SK-N-SH treated with all-trans-retinoic acid at 6 μM for 48 hours (cell line): ENCODE measurements around the gene DIDO1.

Experiments
- ATAC-seq: fragments of 200-7000 bp; cut with Tn5 transposase; 3 replicates; pipeline ENCODE4 v1.9.1; 2020; ENCODE audit warnings: mild to moderate bottlenecking, moderate library complexity
- ARNTL ChIP-seq: fragments of 450-650 bp; formaldehyde crosslinking; IDR thresholded peaks from 2 replicates; pipeline ENCODE4 v1.5.0; 2020; ENCODE audit warnings: low read depth, mild to moderate bottlenecking, moderate library complexity, borderline replicate concordance
- BACH2 ChIP-seq: fragments of 250-450 bp; sonication (Bioruptor Pico); IDR thresholded peaks from 2 replicates; pipeline ENCODE4 v1.9.0; 2021; ENCODE audit warnings: mild to moderate bottlenecking, borderline replicate concordance
- CREB5 ChIP-seq: fragments of 250-450 bp; sonication (Bioruptor Pico); IDR thresholded peaks from 2 replicates; pipeline ENCODE4 v1.5.1; 2020; ENCODE audit warnings: low read depth, mild to moderate bottlenecking, moderate library complexity
- CSDC2 ChIP-seq: fragments of 250-450 bp; sonication (Bioruptor Pico); IDR thresholded peaks from 2 replicates; pipeline ENCODE4 v1.5.0; 2020; ENCODE audit warnings: mild to moderate bottlenecking, moderate library complexity
- CSRNP3 ChIP-seq: fragments of 250-450 bp; sonication (Bioruptor Pico); IDR thresholded peaks from 2 replicates; pipeline ENCODE4 v1.5.1; 2021; ENCODE audit warnings: mild to moderate bottlenecking, moderate library complexity
- ESRRG ChIP-seq: fragments of 250-450 bp; sonication (Bioruptor Pico); IDR thresholded peaks from 2 replicates; pipeline ENCODE4 v1.6.1; 2021; ENCODE audit warnings: mild to moderate bottlenecking
- ISL1 ChIP-seq: fragments of 250-450 bp; sonication (Bioruptor Pico); IDR thresholded peaks from 2 replicates; pipeline ENCODE4 v2.1.2; 2022; ENCODE audit warnings: mild to moderate bottlenecking, moderate library complexity
- OSR1 ChIP-seq: fragments of 250-450 bp; sonication (Bioruptor Pico); IDR thresholded peaks from 2 replicates; pipeline ENCODE4 v1.8.0; 2022; ENCODE audit warnings: moderate library complexity, mild to moderate bottlenecking, inconsistent platforms
- PATZ1 ChIP-seq: fragments of 250-450 bp; sonication (Bioruptor Pico); IDR thresholded peaks from 2 replicates; pipeline ENCODE4 v1.8.0; 2020; ENCODE audit warnings: mild to moderate bottlenecking, moderate library complexity, borderline replicate concordance
- POU6F1 ChIP-seq: fragments of 250-450 bp; sonication (Bioruptor Pico); IDR thresholded peaks from 2 replicates; pipeline ENCODE4 v1.8.0; 2021; ENCODE audit warnings: low read depth, mild to moderate bottlenecking, moderate library complexity, borderline replicate concordance
- RARB ChIP-seq: fragments of 250-450 bp; sonication (Bioruptor Pico); IDR thresholded peaks from 2 replicates; pipeline ENCODE4 v1.8.0; 2021; ENCODE audit warnings: mild to moderate bottlenecking, moderate library complexity
- SNAI2 ChIP-seq: fragments of 250-450 bp; sonication (Bioruptor Pico); IDR thresholded peaks from 2 replicates; pipeline ENCODE4 v1.5.0; 2020; ENCODE audit warnings: mild to moderate bottlenecking, moderate library complexity
- TCF4 ChIP-seq: fragments of 250-450 bp; sonication (Bioruptor Pico); IDR thresholded peaks from 2 replicates; pipeline ENCODE4 v1.8.0; 2021; ENCODE audit warnings: mild to moderate bottlenecking, moderate library complexity, borderline replicate concordance
- TOX ChIP-seq: fragments of 250-450 bp; sonication (Bioruptor Pico); IDR thresholded peaks from 2 replicates; pipeline ENCODE4 v1.8.0; 2021; ENCODE audit warnings: mild to moderate bottlenecking, moderate library complexity, borderline replicate concordance
- TSHZ2 ChIP-seq: fragments of 250-450 bp; sonication (Bioruptor Pico); IDR thresholded peaks from 2 replicates; pipeline ENCODE4 v1.5.0; 2020; ENCODE audit warnings: mild to moderate bottlenecking, moderate library complexity
- ZC3H10 ChIP-seq: fragments of 250-450 bp; sonication (Bioruptor Pico); IDR thresholded peaks from 2 replicates; pipeline ENCODE4 v1.5.1; 2021; ENCODE audit warnings: mild to moderate bottlenecking, moderate library complexity
- ZFP3 ChIP-seq: fragments of 250-450 bp; sonication (Bioruptor Pico); IDR thresholded peaks from 2 replicates; pipeline ENCODE4 v1.5.0; 2020; ENCODE audit warnings: mild to moderate bottlenecking, moderate library complexity
- ZNF565 ChIP-seq: fragments of 450-650 bp; formaldehyde crosslinking; conservative IDR thresholded peaks from 2 replicates; pipeline ENCODE4 v1.5.0; 2020; ENCODE audit warnings: low read depth, mild to moderate bottlenecking, moderate library complexity
- ZNF70 ChIP-seq: fragments of 450-650 bp; formaldehyde crosslinking; IDR thresholded peaks from 2 replicates; pipeline ENCODE4 v1.5.0; 2020; ENCODE audit warnings: mild to moderate bottlenecking, moderate library complexity
- ZNF8 ChIP-seq: fragments of 450-650 bp; formaldehyde crosslinking; IDR thresholded peaks from 2 replicates; pipeline ENCODE4 v1.5.0; 2020; ENCODE audit warnings: mild to moderate bottlenecking, moderate library complexity

The DIDO1 gene

GRCh38 chr20:62923669-62924441 is 2.5 kb downstream of the DIDO1 start:
- ATAC-seq: no peak
- no peak for TF ChIP-seq CSRNP3 (CRISPR knock-in tag)
- TF ChIP-seq ESRRG (CRISPR knock-in tag): no peak
- TF ChIP-seq BACH2: no peak
- TF ChIP-seq ISL1: no peak
- no peak for TF ChIP-seq ZFP3 (CRISPR knock-in tag)

- ATAC-seq: peak; percentile 5; the same call in 1 of the 3 replicates
Observed at GRCh38 chr20:62923059-62923668, 3.1 kb downstream of the DIDO1 start.

GRCh38 chr20:62922451-62922921 is 3.8 kb downstream of the DIDO1 start:
- ATAC-seq: no peak
- TF ChIP-seq ZNF8 (CRISPR knock-in tag) (no peak), ZFP3 (CRISPR knock-in tag) (no peak), RARB (CRISPR knock-in tag) (no peak), TSHZ2 (CRISPR knock-in tag) (no peak), ARNTL (CRISPR knock-in tag) (no peak), CSDC2 (CRISPR knock-in tag) (no peak), TCF4 (CRISPR knock-in tag) (no peak), CSRNP3 (CRISPR knock-in tag) (no peak), ZNF565 (CRISPR knock-in tag) (no peak), POU6F1 (CRISPR knock-in tag) (no peak), ZNF70 (CRISPR knock-in tag) (no peak), TOX (CRISPR knock-in tag) (no peak), ZC3H10 (CRISPR knock-in tag) (no peak), OSR1 (no peak), PATZ1 (CRISPR knock-in tag) (no peak), SNAI2 (no peak), CREB5 (no peak), ESRRG (CRISPR knock-in tag) (no peak)
- TF ChIP-seq, all 23 proteins: peak for 0
